ENCODE measurements around the gene WDR45. TPM values are rescaled to one million over a fixed set of nuclear protein-coding genes. Genes with fewer than 3 reads are reported as not detected.

The WDR45 gene
- total RNA-seq, 2 experiments from 2014 or later, result 32.4 to 48.7 TPM

- DNase-seq (ENCODE audit: low spot score), result no peak
- ChIA-PET CTCF (ENCODE audit: unreplicated experiment) (no interaction called here), POLR2A (no interaction called here)
- Histone ChIP-seq H3K4me2 (ENCODE audit: low read length) (no peak overlapping the region), H2AFZ (ENCODE audit: low read length) (no peak overlapping the region), H3K9me2 (ENCODE audit: insufficient read depth, low read length) (no peaks in the 10 kb centered on the region), H4K20me1 (ENCODE audit: insufficient read depth, low read length) (no peaks in the 10 kb centered on the region), H3K36me3 (ENCODE audit: insufficient read depth, low read length) (no peaks in the 10 kb centered on the region), H3K9me3 (ENCODE audit: low read length) (no peaks in the 10 kb centered on the region), H3K4me3 (ENCODE audit: low read depth, low read length, poor library complexity, severe bottlenecking) (no peak overlapping the region), H3K79me2 (ENCODE audit: insufficient read depth, low read depth, low read length) (no peaks in the 10 kb centered on the region), H3K4me1 (ENCODE audit: insufficient read depth, low read length, poor library complexity, severe bottlenecking) (no peaks in the 10 kb centered on the region), H3K27ac (ENCODE audit: low read depth, low read length, poor library complexity, severe bottlenecking) (no peak overlapping the region)
- intact Hi-C loops (cut with micrococcal nuclease; ENCODE audit: unreplicated experiment), result no loop called here
- TF ChIP-seq EZH2phosphoT487 (IDR thresholded peaks at IDR 0.05; ENCODE audit: borderline replicate concordance, low read depth, low read length) (no peak), CTCF (conservative IDR thresholded peaks at IDR 0.05; ENCODE audit: low read length) (no peak)
- BruUV-seq (replicated peaks), result no TSS peak
Observed at GRCh38 chrX:49064735-49065134, 15.0 kb downstream of the WDR45 start.

GRCh38 chrX:49064303-49064702 lies 15.4 kb downstream of the WDR45 start:
- CTCF ChIA-PET (ENCODE audit: unreplicated experiment), result no interaction called here
- Histone ChIP-seq H3K9me2 (ENCODE audit: insufficient read depth, low read length) (no peaks in the 10 kb centered on the region), H3K36me3 (ENCODE audit: insufficient read depth, low read length) (no peaks in the 10 kb centered on the region), H3K4me1 (ENCODE audit: insufficient read depth, low read length, poor library complexity, severe bottlenecking) (no peaks in the 10 kb centered on the region), H2AFZ (ENCODE audit: low read length) (no peak overlapping the region), H3K4me3 (ENCODE audit: low read depth, low read length, poor library complexity, severe bottlenecking) (no peak overlapping the region), H3K27ac (ENCODE audit: low read depth, low read length, poor library complexity, severe bottlenecking) (no peak overlapping the region), H3K4me2 (ENCODE audit: low read length) (no peak overlapping the region), H3K79me2 (ENCODE audit: insufficient read depth, low read depth, low read length) (no peaks in the 10 kb centered on the region), H4K20me1 (ENCODE audit: insufficient read depth, low read length) (no peaks in the 10 kb centered on the region), H3K9me3 (ENCODE audit: low read length) (no peaks in the 10 kb centered on the region)
- TF ChIP-seq EZH2phosphoT487 (IDR thresholded peaks at IDR 0.05; ENCODE audit: borderline replicate concordance, low read depth, low read length) (no peak), CTCF (conservative IDR thresholded peaks at IDR 0.05; ENCODE audit: low read length) (no peak)
- no TSS peak for BruUV-seq (replicated peaks)
- no peak for DNase-seq (ENCODE audit: low spot score)
- POLR2A ChIA-PET, result no interaction called here
- intact Hi-C loops (cut with micrococcal nuclease; ENCODE audit: unreplicated experiment), result no loop called here

- CTCF ChIA-PET (ENCODE audit: unreplicated experiment), result no interaction called here
- no peak overlapping the region for H2AFZ ChIP-seq (ENCODE audit: low read length)
- no peaks in the 10 kb centered on the region for H3K4me1 ChIP-seq (ENCODE audit: insufficient read depth, low read length, poor library complexity, severe bottlenecking)
- no peak for TF ChIP-seq CTCF (conservative IDR thresholded peaks at IDR 0.05; ENCODE audit: low read length)
- TF ChIP-seq EZH2phosphoT487 (IDR thresholded peaks at IDR 0.05; ENCODE audit: borderline replicate concordance, low read depth, low read length), result no peak
- no peaks in the 10 kb centered on the region for H4K20me1 ChIP-seq (ENCODE audit: insufficient read depth, low read length)
- H3K36me3 ChIP-seq (ENCODE audit: insufficient read depth, low read length), result no peaks in the 10 kb centered on the region
- no peak overlapping the region for H3K4me3 ChIP-seq (ENCODE audit: low read depth, low read length, poor library complexity, severe bottlenecking)
- no peak for DNase-seq (ENCODE audit: low spot score)
- no peak overlapping the region for H3K27ac ChIP-seq (ENCODE audit: low read depth, low read length, poor library complexity, severe bottlenecking)
- no TSS peak for BruUV-seq (replicated peaks)
- POLR2A ChIA-PET, result no interaction called here
- H3K79me2 ChIP-seq (ENCODE audit: insufficient read depth, low read depth, low read length), result no peaks in the 10 kb centered on the region
- no peaks in the 10 kb centered on the region for H3K9me3 ChIP-seq (ENCODE audit: low read length)
- intact Hi-C loops (cut with micrococcal nuclease; ENCODE audit: unreplicated experiment), result no loop called here
- no peak overlapping the region for H3K4me2 ChIP-seq (ENCODE audit: low read length)
- H3K9me2 ChIP-seq (ENCODE audit: insufficient read depth, low read length), result no peaks in the 10 kb centered on the region
Observed at GRCh38 chrX:49063715-49064114, 16.0 kb downstream of the WDR45 start.
